ENCODE measurements around the gene PELI2. TPM values are rescaled to one million over a fixed set of nuclear protein-coding genes. Genes with fewer than 3 reads are reported as not detected.

Gene PELI2
- polyA plus RNA-seq, 1 donor (not counting 4 experiments of a cell fraction or from before 2014, with no cell fraction given) = not detected

DNA sequence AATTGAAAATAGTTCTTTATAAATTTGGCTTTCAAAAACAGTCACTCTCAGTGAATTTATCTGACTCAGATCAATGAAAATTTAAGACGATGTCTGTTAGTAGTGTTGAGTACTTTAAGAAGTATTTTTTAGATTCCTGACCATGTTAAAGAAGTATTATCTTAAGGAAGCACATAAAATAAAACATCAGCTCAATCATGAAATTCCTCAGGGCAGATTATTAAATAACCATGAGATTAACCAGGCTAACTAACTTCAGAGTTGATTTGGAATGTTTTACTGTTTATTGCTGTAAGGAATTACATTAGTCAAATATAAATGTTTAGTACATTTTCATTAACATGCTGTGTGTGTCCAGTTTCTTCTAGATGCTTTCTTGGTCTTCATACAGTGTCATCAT is 160.2 kb downstream of the PELI2 start:
- Histone ChIP-seq H3K4me1 (ENCODE audit: control insufficient read depth, extremely low read depth, insufficient read depth, low read length) (no peaks in the 10 kb centered on the region), H3K9me1 (ENCODE audit: control insufficient read depth, extremely low read depth, insufficient read depth, low read length) (no peaks in the 10 kb centered on the region), H3K4me3 (ENCODE audit: control insufficient read depth in 2 of 3, extremely low read depth in 1 of 3, insufficient read depth in 2 of 3, low read depth in 1 of 3, low read length in 3 of 3) (no peak overlapping the region), H3K9me3 (ENCODE audit: control insufficient read depth, low read depth, low read length) (no peaks in the 10 kb centered on the region), H3K9ac (ENCODE audit: control insufficient read depth, extremely low read depth, insufficient read depth, low read length) (no peak overlapping the region), H3K79me2 (ENCODE audit: control insufficient read depth, insufficient read depth, low read length) (no peaks in the 10 kb centered on the region), H3K4me2 (ENCODE audit: control insufficient read depth, extremely low read depth, insufficient read depth, low read depth, low read length) (no peak overlapping the region), H2AFZ (ENCODE audit: control insufficient read depth, low read length) (no peak overlapping the region), H3K27ac (ENCODE audit: control insufficient read depth, insufficient read depth, low read length) (no peak overlapping the region), H3K36me3 (ENCODE audit: control insufficient read depth in 2 of 2, extremely low read depth in 1 of 2, insufficient read depth in 2 of 2, low read length in 2 of 2) (no peaks in the 10 kb centered on the region), H3K27me3 (ENCODE audit: control insufficient read depth, extremely low read depth, insufficient read depth, low read length) (no peaks in the 10 kb centered on the region), H4K20me1 (ENCODE audit: control insufficient read depth, extremely low read depth, insufficient read depth, low read length) (no peaks in the 10 kb centered on the region)
- TF ChIP-seq, protein P1, sequence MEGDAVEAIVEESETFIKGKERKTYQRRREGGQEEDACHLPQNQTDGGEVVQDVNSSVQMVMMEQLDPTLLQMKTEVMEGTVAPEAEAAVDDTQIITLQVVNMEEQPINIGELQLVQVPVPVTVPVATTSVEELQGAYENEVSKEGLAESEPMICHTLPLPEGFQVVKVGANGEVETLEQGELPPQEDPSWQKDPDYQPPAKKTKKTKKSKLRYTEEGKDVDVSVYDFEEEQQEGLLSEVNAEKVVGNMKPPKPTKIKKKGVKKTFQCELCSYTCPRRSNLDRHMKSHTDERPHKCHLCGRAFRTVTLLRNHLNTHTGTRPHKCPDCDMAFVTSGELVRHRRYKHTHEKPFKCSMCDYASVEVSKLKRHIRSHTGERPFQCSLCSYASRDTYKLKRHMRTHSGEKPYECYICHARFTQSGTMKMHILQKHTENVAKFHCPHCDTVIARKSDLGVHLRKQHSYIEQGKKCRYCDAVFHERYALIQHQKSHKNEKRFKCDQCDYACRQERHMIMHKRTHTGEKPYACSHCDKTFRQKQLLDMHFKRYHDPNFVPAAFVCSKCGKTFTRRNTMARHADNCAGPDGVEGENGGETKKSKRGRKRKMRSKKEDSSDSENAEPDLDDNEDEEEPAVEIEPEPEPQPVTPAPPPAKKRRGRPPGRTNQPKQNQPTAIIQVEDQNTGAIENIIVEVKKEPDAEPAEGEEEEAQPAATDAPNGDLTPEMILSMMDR (optimal IDR thresholded peaks at IDR 0.05 in 1 of 3, IDR thresholded peaks at IDR 0.05 in 1 of 3, conservative IDR thresholded peaks at IDR 0.05 in 1 of 3; ENCODE audit: extremely low read depth in 1 of 3, insufficient read depth in 2 of 3, low read length in 3 of 3) = no peak
- no peak for TF ChIP-seq EZH2 (IDR thresholded peaks at IDR 0.05; ENCODE audit: low read length)
- FAIRE-seq = no peak
- dilution Hi-C loops (cut with MboI; ENCODE audit: extremely low pct_ligation_motif_present, low sequenced_read_pairs) = no loop called here
- no peak for DNase-seq (ENCODE audit: low read depth, low spot score)

DNA sequence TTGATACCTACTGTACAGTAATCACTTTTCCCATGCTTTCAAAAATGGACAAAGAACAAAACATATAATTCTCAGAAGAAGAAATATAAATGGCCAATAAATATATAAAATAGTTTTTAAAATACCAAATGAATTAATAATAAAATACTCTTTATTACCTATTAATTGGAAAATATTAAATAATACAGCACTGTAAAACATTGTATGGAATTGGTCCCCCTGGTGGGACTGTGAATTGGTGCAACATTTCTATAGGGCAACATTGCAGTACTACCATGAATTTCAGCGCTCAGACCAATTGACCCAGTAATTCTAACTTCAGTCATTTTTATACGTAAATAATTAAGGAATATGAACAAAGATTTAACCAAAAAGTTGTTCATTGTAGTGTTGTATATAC is 162.6 kb downstream of the PELI2 start:
- no peak for FAIRE-seq

More for the DNA sequence above, 162.6 kb downstream of the PELI2 start:
- Histone ChIP-seq H3K4me2 (ENCODE audit: control insufficient read depth, extremely low read depth, insufficient read depth, low read depth, low read length) (no peak overlapping the region), H3K27ac (ENCODE audit: control insufficient read depth, insufficient read depth, low read length) (no peak overlapping the region), H3K4me3 (ENCODE audit: control insufficient read depth in 2 of 3, extremely low read depth in 1 of 3, insufficient read depth in 2 of 3, low read depth in 1 of 3, low read length in 3 of 3) (no peak overlapping the region), H3K27me3 (ENCODE audit: control insufficient read depth, extremely low read depth, insufficient read depth, low read length) (no peaks in the 10 kb centered on the region), H3K9ac (ENCODE audit: control insufficient read depth, extremely low read depth, insufficient read depth, low read length) (no peak overlapping the region), H2AFZ (ENCODE audit: control insufficient read depth, low read length) (no peak overlapping the region), H3K9me3 (ENCODE audit: control insufficient read depth, low read depth, low read length) (no peaks in the 10 kb centered on the region), H3K9me1 (ENCODE audit: control insufficient read depth, extremely low read depth, insufficient read depth, low read length) (no peaks in the 10 kb centered on the region), H3K4me1 (ENCODE audit: control insufficient read depth, extremely low read depth, insufficient read depth, low read length) (no peaks in the 10 kb centered on the region), H3K79me2 (ENCODE audit: control insufficient read depth, insufficient read depth, low read length) (no peaks in the 10 kb centered on the region), H4K20me1 (ENCODE audit: control insufficient read depth, extremely low read depth, insufficient read depth, low read length) (no peaks in the 10 kb centered on the region), H3K36me3 (ENCODE audit: control insufficient read depth in 2 of 2, extremely low read depth in 1 of 2, insufficient read depth in 2 of 2, low read length in 2 of 2) (no peaks in the 10 kb centered on the region)
- TF ChIP-seq EZH2 (IDR thresholded peaks at IDR 0.05; ENCODE audit: low read length) = no peak
- TF ChIP-seq, protein P1 (optimal IDR thresholded peaks at IDR 0.05 in 1 of 3, IDR thresholded peaks at IDR 0.05 in 1 of 3, conservative IDR thresholded peaks at IDR 0.05 in 1 of 3; ENCODE audit: extremely low read depth in 1 of 3, insufficient read depth in 2 of 3, low read length in 3 of 3) = no peak
- DNase-seq (ENCODE audit: low read depth, low spot score) = no peak
- dilution Hi-C loops (cut with MboI; ENCODE audit: extremely low pct_ligation_motif_present, low sequenced_read_pairs) = no loop called here

Data from keratinocyte (primary cell).